ENCODE measurements around the gene PAPPA2.
"Not testable (repeated sequence)": the region's sequence is repeated elsewhere in the genome, so short reads cannot be mapped to it uniquely, and the experiment has no call there.

The PAPPA2 gene

DNA sequence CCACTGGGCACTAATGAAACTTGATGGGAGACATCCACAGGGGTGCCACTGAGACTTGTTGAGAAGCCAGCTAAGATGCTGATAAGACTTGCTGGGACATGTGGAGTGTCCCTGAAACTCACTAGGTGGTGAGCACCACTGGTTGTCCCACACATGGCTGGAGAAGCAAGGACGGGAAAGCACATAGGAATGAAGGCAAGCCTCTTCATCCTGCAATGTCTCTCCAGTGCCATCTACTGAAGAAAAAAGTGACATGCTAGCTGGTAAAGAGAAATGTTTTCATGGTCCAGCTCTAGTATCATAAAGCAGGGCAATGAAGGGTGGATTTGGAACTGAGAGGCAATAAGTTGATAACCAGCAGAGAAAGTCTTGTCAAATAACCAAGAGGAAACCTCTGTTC lies 283.0 kb downstream of the PAPPA2 start:
- Histone ChIP-seq H3K4me3 (no peak overlapping the region), H3K9me3 (replicated peaks in 1 of 11) (no peaks in the 10 kb centered on the region), H4K20me1 (no peaks in the 10 kb centered on the region), H3K27me3 (no peaks in the 10 kb centered on the region), H3K9ac (no peak overlapping the region), H3K27ac (no peak overlapping the region), H3K36me3 (no peaks in the 10 kb centered on the region), H3K4me1 (no peaks in the 10 kb centered on the region), H3K4me2 (no peak overlapping the region)
- no peak for TF ChIP-seq Cebpa-rat (IDR thresholded peaks at IDR 0.05)

DNA sequence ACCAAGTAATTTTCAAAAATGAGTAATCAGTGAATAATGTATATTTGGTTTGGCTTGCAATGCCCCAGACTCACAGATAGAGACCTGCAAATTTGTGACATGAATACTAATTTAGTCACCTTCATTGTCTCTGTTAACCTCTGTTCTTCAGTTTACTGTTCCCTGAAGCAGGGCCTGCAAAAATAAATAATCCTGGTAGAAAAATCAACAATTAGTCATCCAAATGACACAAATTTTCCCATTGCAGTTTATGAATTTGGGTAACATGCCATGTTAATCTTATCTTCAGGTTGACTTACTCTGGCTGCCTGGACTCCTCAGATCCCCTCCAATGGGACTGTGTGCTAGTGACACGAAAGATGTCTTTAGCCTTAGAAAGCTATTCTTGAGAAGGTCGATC lies 289.5 kb downstream of the PAPPA2 start:
- no peak for TF ChIP-seq Cebpa-rat (IDR thresholded peaks at IDR 0.05)
- H3K9me3 ChIP-seq (replicated peaks in 1 of 11) = no peaks in the 10 kb centered on the region
- H4K20me1 ChIP-seq = no peaks in the 10 kb centered on the region
- no peaks in the 10 kb centered on the region for H3K36me3 ChIP-seq
- no peak overlapping the region for H3K4me2 ChIP-seq
- H3K27me3 ChIP-seq = no peaks in the 10 kb centered on the region
- H3K4me3 ChIP-seq = no peak overlapping the region
- H3K9ac ChIP-seq = no peak overlapping the region
- H3K4me1 ChIP-seq = no peaks in the 10 kb centered on the region
- no peak overlapping the region for H3K27ac ChIP-seq

DNA sequence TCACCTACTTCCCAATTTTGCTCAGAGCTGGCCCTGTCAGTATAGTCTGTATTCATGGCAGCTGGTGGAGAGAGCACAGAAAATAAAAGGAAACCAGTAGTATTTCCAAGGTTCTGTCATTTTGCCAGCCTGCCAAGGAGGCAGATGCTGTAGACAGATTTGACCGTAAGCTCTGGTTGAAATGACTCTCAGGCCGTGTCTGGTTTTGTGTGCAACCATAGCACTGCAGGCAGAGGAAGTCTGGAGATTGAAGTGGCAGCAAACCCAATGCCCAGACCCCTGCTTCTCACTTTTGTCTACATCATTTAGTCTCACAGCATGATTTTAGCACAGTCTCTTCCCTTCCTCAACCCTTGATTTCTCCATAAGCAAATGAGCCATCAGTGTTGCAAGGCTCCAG lies 291.7 kb downstream of the PAPPA2 start:
- Histone ChIP-seq H3K27ac (no peak overlapping the region), H3K27me3 (no peaks in the 10 kb centered on the region), H3K36me3 (no peaks in the 10 kb centered on the region), H3K4me1 (no peaks in the 10 kb centered on the region), H3K4me3 (no peak overlapping the region), H3K9ac (no peak overlapping the region), H3K4me2 (no peak overlapping the region), H3K9me3 (replicated peaks in 1 of 11) (no peaks in the 10 kb centered on the region), H4K20me1 (no peaks in the 10 kb centered on the region)
- no peak for TF ChIP-seq Cebpa-rat (IDR thresholded peaks at IDR 0.05)

DNA sequence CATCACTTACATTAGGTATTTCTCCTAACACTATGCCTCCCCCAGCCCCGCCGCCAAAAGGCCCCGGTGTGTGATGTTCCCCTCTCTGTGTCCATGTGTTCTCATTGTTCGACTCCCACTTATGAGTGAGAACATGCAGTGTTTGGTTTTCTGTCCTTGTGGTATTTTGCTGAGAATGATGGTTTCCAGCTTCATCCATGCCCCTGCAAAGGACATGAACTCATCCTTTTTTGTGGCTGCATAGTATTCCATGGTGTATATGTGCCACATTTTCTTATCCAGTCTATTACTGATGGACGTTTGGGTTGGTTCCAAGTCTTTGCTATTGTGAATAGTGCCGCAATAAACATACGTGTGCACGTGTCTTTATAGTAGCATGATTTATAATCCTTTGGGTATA lies 293.8 kb downstream of the PAPPA2 start:
- not testable (repeated sequence) for H3K9ac ChIP-seq; H3K4me1 ChIP-seq; H3K4me3 ChIP-seq; H3K9me3 ChIP-seq (replicated peaks in 1 of 11); H3K4me2 ChIP-seq; H3K27me3 ChIP-seq; H3K27ac ChIP-seq; H4K20me1 ChIP-seq; H3K36me3 ChIP-seq

DNA sequence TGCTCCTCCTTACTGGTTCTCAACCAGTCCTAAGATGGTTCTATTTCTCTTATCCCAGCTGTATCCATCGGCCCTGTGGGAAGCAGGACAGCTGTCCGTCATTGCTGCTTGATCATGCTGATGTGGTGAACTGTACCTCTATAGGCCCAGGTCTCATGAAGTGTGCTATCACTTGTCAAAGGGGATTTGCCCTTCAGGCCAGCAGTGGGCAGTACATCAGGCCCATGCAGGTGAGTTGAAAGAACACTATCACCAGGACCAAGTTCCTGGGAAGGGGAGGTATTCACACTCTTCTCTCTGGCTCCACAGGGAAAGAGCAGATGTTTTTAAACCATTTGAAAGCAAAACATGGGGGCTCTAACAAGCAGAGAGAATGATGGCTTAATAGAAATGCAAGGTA lies 302.6 kb downstream of the PAPPA2 start:
- Histone ChIP-seq H3K27me3 (no peaks in the 10 kb centered on the region), H3K9me3 (replicated peaks in 1 of 11) (no peaks in the 10 kb centered on the region), H3K9ac (no peak overlapping the region), H4K20me1 (no peaks in the 10 kb centered on the region), H3K27ac (no peak overlapping the region), H3K4me3 (no peak overlapping the region), H3K36me3 (no peaks in the 10 kb centered on the region), H3K4me2 (no peak overlapping the region), H3K4me1 (no peaks in the 10 kb centered on the region)
- no peak for TF ChIP-seq Cebpa-rat (IDR thresholded peaks at IDR 0.05)

DNA sequence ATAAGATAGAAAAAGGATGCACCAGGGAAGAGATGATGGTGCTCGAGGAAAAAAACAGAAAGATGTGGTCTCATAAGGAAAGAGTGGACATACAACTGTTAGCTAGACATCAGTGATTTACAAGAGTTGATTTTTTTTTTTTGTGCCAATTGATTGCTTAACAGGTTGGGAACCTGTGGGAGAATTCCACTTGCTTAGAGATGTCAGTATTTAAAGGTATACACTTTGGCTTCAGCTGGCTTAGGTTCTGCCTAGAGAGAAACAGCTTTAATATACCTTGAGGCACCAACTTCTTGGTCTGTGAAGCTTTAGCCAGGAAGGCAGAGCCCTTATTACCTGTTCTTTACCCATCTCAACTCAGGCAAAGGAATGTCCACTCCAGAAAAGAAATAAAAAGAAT lies 303.8 kb downstream of the PAPPA2 start:
- Histone ChIP-seq H3K27ac (no peak overlapping the region), H3K9me3 (replicated peaks in 1 of 11) (no peaks in the 10 kb centered on the region), H3K27me3 (no peaks in the 10 kb centered on the region), H3K4me3 (no peak overlapping the region), H3K4me1 (no peaks in the 10 kb centered on the region), H3K4me2 (no peak overlapping the region), H3K36me3 (no peaks in the 10 kb centered on the region), H4K20me1 (no peaks in the 10 kb centered on the region), H3K9ac (no peak overlapping the region)
- TF ChIP-seq Cebpa-rat (IDR thresholded peaks at IDR 0.05) = no peak

DNA sequence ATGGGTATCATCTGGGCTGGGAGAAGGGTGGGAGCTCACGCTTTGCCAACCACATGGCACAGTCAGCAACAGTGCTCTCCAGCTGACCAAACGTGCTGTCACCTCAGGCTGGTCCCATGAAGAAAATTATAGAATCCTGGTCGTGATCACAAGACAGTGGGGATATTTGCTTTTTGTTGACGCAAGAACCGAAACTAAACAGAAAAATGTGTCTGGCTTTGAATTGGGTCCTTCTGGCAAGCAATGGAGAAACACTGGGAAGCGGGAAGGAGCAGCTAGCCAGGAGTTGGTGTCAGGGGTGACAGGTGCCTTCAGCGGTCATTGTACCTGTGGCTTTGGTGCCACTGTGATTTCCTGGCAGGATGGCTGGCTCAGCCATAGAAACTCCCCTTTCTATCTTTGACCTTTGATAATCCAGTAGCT lies 304.8 kb downstream of the PAPPA2 start:
- H3K27ac ChIP-seq = no peak overlapping the region
- H3K9me3 ChIP-seq (replicated peaks in 1 of 11) = no peaks in the 10 kb centered on the region
- H3K36me3 ChIP-seq = no peaks in the 10 kb centered on the region
- no peaks in the 10 kb centered on the region for H4K20me1 ChIP-seq
- H3K4me2 ChIP-seq = no peak overlapping the region
- H3K4me3 ChIP-seq = no peak overlapping the region
- H3K4me1 ChIP-seq = no peaks in the 10 kb centered on the region
- H3K27me3 ChIP-seq = no peaks in the 10 kb centered on the region
- H3K9ac ChIP-seq = no peak overlapping the region
- no peak for TF ChIP-seq Cebpa-rat (IDR thresholded peaks at IDR 0.05)

DNA sequence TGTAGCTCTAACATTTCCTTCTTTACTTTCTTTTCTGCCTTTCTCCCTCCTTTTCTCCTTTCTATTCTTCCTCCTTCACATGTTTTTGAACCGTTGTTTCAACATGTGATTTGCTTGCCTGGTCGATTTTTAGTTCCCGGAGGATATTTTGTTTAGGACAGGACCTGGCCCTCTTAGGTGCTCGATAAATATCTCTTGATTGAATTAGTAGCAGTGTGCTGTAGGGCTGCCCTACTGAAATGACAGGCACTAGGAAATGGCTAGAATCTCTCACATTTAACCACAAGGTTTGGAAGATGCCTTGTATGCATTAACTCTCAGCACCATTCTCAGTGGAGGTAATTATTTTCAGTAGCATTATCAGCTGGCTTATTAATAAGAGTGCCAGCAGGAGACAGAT lies 305.6 kb downstream of the PAPPA2 start:
- Histone ChIP-seq H3K9ac (no peak overlapping the region), H3K36me3 (no peaks in the 10 kb centered on the region), H3K4me2 (no peak overlapping the region), H3K27ac (no peak overlapping the region), H3K9me3 (replicated peaks in 1 of 11) (no peaks in the 10 kb centered on the region), H4K20me1 (no peaks in the 10 kb centered on the region), H3K27me3 (no peaks in the 10 kb centered on the region), H3K4me3 (no peak overlapping the region), H3K4me1 (no peaks in the 10 kb centered on the region)
- no peak for TF ChIP-seq Cebpa-rat (IDR thresholded peaks at IDR 0.05)

DNA sequence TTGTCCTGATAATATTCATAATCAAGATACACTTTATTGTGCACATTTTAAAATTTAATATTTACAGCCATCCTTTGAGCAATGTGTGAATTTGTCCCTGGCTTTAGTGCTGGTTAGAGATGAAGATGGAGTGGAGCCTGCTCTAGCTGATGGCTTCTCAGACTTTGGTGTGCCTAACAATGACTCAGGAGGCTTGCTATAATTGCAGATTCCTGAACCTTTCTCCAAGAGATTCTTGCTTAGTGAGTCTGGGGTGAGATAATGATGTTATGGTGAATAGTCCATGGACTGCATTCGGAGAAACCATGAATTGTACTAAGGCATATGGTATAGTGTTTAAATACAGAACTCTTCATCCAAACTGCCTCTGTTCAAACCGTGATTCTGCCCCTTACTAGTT lies 307.1 kb downstream of the PAPPA2 start:
- TF ChIP-seq Cebpa-rat (IDR thresholded peaks at IDR 0.05) = no peak
- Histone ChIP-seq H3K9me3 (replicated peaks in 1 of 11) (no peaks in the 10 kb centered on the region), H3K27me3 (no peaks in the 10 kb centered on the region), H3K36me3 (no peaks in the 10 kb centered on the region), H3K4me1 (no peaks in the 10 kb centered on the region), H3K27ac (no peak overlapping the region), H3K4me3 (no peak overlapping the region), H3K9ac (no peak overlapping the region), H4K20me1 (no peaks in the 10 kb centered on the region), H3K4me2 (no peak overlapping the region)

DNA sequence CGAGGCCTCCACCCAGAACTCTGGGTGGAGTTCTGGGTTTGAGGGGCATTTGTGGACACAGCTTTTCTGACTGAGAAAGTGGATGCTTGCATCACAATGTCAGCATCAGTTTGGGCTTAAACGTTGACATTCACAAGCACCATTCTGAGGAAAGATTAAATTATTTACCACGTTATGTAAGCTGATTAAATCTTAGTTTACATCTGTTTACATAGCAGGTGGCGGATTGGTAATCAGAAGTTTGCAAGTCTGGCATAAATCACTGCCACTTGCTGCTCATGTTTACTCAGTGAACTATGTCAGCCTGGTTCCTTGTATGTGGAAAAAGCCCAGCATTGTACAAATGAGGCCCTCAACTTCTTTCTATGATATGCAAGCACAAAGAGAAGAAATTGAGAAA lies 310.1 kb downstream of the PAPPA2 start:
- no peak for TF ChIP-seq Cebpa-rat (IDR thresholded peaks at IDR 0.05)
- no peak overlapping the region for H3K4me3 ChIP-seq
- H3K9me3 ChIP-seq (replicated peaks in 1 of 11) = no peaks in the 10 kb centered on the region
- no peak overlapping the region for H3K27ac ChIP-seq
- no peaks in the 10 kb centered on the region for H3K4me1 ChIP-seq
- H3K9ac ChIP-seq = no peak overlapping the region
- no peaks in the 10 kb centered on the region for H4K20me1 ChIP-seq
- H3K4me2 ChIP-seq = no peak overlapping the region
- H3K27me3 ChIP-seq = no peaks in the 10 kb centered on the region
- H3K36me3 ChIP-seq = no peaks in the 10 kb centered on the region

DNA sequence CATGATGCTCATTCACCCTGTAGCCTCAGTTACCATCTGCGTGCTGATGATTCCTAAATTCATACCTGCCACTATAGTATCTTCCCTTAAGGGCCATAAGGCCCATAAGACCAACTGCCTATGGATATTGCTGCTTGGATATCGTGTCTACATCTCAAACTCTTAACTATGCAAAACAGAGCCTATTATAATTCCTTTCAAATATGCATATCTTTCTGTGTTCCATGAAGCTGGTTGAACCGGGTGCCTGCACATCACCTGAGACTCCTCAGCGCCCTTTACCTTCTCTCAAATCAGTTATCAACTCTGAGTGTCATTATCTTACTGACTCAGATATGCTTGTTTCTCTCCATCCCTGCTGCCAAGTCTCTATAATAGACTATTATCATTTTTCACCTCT lies 311.2 kb downstream of the PAPPA2 start:
- no peaks in the 10 kb centered on the region for H4K20me1 ChIP-seq
- no peaks in the 10 kb centered on the region for H3K4me1 ChIP-seq
- H3K27me3 ChIP-seq = no peaks in the 10 kb centered on the region
- no peak overlapping the region for H3K4me3 ChIP-seq
- no peak for TF ChIP-seq Cebpa-rat (IDR thresholded peaks at IDR 0.05)
- no peak overlapping the region for H3K4me2 ChIP-seq
- no peak overlapping the region for H3K27ac ChIP-seq
- no peaks in the 10 kb centered on the region for H3K9me3 ChIP-seq (replicated peaks in 1 of 11)
- H3K9ac ChIP-seq = no peak overlapping the region
- H3K36me3 ChIP-seq = no peaks in the 10 kb centered on the region
